ENCODE measurements around the gene IRGC. TPM values are rescaled to one million over a fixed set of nuclear protein-coding genes. Genes with fewer than 3 reads are reported as not detected.

Gene IRGC
- total and polyA plus RNA-seq, 2 of the 13 experiments (the other 11 are each of a cell fraction or from before 2014, with no cell fraction given) = not detected

DNA sequence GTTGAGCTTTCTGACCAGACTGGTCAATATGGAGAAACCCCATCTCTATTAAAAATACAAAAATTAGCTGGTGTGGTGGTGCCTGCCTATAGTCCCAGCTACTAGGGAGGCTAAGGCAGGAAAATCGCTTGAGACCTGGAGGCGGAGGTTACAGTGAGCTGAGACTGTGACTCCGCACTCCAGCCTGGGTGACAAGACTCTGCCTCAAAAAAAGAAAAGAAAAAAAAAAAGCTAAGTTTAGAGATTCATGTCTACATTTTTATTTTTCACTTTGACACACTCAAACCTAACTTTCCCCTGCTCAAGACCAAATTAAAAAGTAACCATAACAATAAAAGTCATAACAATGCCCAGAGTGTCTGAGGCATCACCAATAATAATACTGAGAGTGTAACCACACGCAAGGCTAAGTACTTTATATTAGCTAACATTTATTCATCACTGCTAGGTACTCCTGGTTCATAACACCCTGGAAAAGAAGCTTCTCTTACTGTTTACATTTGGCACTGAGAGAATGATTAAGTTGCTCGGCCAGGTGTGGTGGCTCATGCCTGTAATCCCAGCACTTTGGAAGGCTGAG lies 5.7 kb downstream of the IRGC start:
- WGBS (ENCODE audit: low lambda C conversion rate) = 62% methylated on average over 5 of the region's 5 CpGs
- in situ Hi-C loops (cut with HindIII; ENCODE audit: extremely low pct_ligation_motif_present, low pct_unique_long_range_greater_than_20kb) = no loop called here
- CTCF ChIA-PET (ENCODE audit: low intra/inter-chr PET ratio, low total read pairs) = no interaction called here

More for the DNA sequence above, 5.7 kb downstream of the IRGC start:
- no peaks in the 10 kb centered on the region for H4K20me1 ChIP-seq (ENCODE audit: insufficient read depth, low read length)
- TF ChIP-seq, protein P1, sequence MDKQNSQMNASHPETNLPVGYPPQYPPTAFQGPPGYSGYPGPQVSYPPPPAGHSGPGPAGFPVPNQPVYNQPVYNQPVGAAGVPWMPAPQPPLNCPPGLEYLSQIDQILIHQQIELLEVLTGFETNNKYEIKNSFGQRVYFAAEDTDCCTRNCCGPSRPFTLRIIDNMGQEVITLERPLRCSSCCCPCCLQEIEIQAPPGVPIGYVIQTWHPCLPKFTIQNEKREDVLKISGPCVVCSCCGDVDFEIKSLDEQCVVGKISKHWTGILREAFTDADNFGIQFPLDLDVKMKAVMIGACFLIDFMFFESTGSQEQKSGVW (CRISPR knock-in tag; IDR thresholded peaks at IDR 0.05; ENCODE audit: borderline replicate concordance) = no peak
- TF ChIP-seq KDM6A (CRISPR knock-in tag; IDR thresholded peaks at IDR 0.05; ENCODE audit: low read depth) = no peak
- no peak for TF ChIP-seq HNRNPL (IDR thresholded peaks at IDR 0.05; ENCODE audit: low read depth, low read length)
- TF ChIP-seq ZNF343 (CRISPR knock-in tag; IDR thresholded peaks at IDR 0.05) = no peak
- no peak for TF ChIP-seq THYN1 (CRISPR knock-in tag; IDR thresholded peaks at IDR 0.05; ENCODE audit: borderline replicate concordance, low read depth)
- TF ChIP-seq, protein P2, sequence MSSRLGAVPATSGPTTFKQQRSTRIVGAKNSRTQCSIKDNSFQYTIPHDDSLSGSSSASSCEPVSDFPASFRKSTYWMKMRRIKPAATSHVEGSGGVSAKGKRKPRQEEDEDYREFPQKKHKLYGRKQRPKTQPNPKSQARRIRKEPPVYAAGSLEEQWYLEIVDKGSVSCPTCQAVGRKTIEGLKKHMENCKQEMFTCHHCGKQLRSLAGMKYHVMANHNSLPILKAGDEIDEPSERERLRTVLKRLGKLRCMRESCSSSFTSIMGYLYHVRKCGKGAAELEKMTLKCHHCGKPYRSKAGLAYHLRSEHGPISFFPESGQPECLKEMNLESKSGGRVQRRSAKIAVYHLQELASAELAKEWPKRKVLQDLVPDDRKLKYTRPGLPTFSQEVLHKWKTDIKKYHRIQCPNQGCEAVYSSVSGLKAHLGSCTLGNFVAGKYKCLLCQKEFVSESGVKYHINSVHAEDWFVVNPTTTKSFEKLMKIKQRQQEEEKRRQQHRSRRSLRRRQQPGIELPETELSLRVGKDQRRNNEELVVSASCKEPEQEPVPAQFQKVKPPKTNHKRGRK (CRISPR knock-in tag; IDR thresholded peaks at IDR 0.05) = no peak
- no peak for TF ChIP-seq HNRNPH1 (optimal IDR thresholded peaks at IDR 0.05; ENCODE audit: low read depth, low read length)
- no peak for TF ChIP-seq GABPA (IDR thresholded peaks at IDR 0.05; ENCODE audit: low read depth, low read length)
- TF ChIP-seq GABPA (CRISPR knock-in tag; IDR thresholded peaks at IDR 0.05; ENCODE audit: low read depth) = no peak
- no peaks in the 10 kb centered on the region for H3K36me3 ChIP-seq (replicated peaks in 1 of 2; ENCODE audit: control insufficient read depth in 1 of 2, insufficient read depth in 2 of 2, low read length in 2 of 2)
- H3K27ac ChIP-seq (ENCODE audit: extremely low read length, insufficient read depth, low read length) = no peak overlapping the region
- no peaks in the 10 kb centered on the region for H3K9me3 ChIP-seq (ENCODE audit: low read length)
- no peak for DNase-seq (ENCODE audit: low spot score)
- H3K79me2 ChIP-seq (ENCODE audit: insufficient read depth, low read length) = no peaks in the 10 kb centered on the region
- no peak overlapping the region for H3K4me2 ChIP-seq (ENCODE audit: low read depth, low read length)
- no peak for FAIRE-seq
- no TSS peak for BruUV-seq (replicated peaks)
- no peaks in the 10 kb centered on the region for H3K4me1 ChIP-seq (ENCODE audit: insufficient read depth, low read length)
- POLR2A ChIA-PET = no interaction called here
- intact Hi-C loops (cut with micrococcal nuclease; ENCODE audit: unreplicated experiment) = no loop called here
- no peak for ATAC-seq
- H3K4me3 ChIP-seq (replicated peaks in 1 of 3; ENCODE audit: insufficient read depth in 1 of 3, low read depth in 2 of 3, low read length in 3 of 3) = no peak overlapping the region
- H3K9ac ChIP-seq (ENCODE audit: insufficient read depth, low read depth, low read length) = no peak overlapping the region
- H2AFZ ChIP-seq (ENCODE audit: low read length) = no peak overlapping the region
- H3K27me3 ChIP-seq (ENCODE audit: control insufficient read depth in 1 of 2, insufficient read depth in 2 of 2, low read length in 2 of 2) = peaks cover 3 to 5% of the 10 kb centered on the region in 2 experiments; a peak in 3 of 5 replicates

Measured in HepG2 (cell line).